Hematopoietic multipotent progenitor cell treated with erythropoietin and hydrocortisone succinate and interleukin-3 and kit ligand, for 17 days (in vitro differentiated cells): ENCODE results near the gene CHAF1A.

Experiments used
- DNase-seq: peaks from one replicate; pipeline ENCODE4 v3.0.0-alpha.2; 2015; ENCODE audit warnings: low spot score

CHAF1A gene

GRCh38 chr19:4409123-4409933 is 6.9 kb downstream of the CHAF1A start:
- DNase-seq, result no peak

- DNase-seq, result no peak
Measured at GRCh38 chr19:4413588-4413987, 11.1 kb downstream of the CHAF1A start.

GRCh38 chr19:4414144-4414799 is 11.8 kb downstream of the CHAF1A start:
- no peak for DNase-seq

- no peak for DNase-seq
Measured at GRCh38 chr19:4414800-4415321, 12.4 kb downstream of the CHAF1A start.

DNA sequence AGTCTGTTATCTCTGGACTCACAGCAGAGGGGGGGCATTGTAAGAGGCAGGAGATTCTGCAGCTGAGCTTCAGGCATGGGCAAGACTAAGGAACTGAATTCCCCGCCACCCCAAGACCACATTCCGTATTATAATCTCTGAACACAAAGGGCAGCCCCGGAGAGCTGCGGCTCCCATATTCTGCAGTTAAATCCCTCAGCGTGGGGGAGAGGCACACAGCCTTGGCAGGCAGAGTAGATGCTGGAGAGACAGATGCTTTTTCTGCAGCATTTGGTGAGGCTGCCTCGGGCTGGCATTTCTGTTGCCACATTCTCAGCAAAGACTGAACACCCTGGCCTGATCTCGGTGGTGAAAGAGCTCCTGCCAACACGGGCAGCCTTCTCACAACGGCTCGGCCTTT is 12.9 kb downstream of the CHAF1A start:
- DNase-seq, result no peak

DNA sequence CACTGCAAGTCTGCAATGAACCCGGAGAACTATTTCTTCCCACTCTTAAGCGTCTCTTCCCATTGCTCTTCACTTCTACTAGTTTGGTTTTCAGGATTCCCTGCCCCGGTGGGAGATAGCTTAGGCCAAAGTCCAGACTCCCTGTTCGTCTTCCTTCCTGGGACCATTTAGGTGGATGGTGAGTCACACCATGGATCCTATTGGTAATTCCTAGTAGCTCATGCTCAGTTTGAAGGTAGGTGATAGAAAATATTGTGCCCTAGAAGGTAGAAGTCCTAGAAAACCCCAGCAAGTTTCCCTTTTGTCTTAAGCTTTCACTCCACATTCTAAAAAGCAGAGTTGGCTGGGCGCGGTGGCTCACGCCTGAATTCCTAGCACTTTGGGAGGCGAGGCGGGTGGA is 13.8 kb downstream of the CHAF1A start:
- DNase-seq, result no peak

- no peak for DNase-seq
Measured at GRCh38 chr19:4423416-4424126, 21.1 kb downstream of the CHAF1A start.

DNA sequence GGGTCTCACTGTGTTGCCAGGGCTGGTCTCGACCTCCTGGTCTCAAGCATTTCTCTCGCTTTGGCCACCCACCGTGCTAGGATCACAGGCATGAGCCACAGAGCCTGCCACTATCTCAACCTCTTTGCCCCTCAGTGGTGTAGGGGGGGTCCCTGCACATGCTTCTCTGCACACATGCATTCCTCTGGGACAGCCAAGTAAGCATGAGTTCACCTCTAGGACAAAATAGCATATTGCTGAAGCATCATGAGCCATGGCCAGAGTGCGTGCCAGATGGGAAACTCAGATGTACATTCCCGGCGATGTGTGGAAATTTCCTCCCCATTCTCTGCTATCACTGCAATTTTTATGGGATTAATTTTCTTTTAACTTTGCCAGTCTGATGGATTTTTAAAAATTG is 23.1 kb downstream of the CHAF1A start:
- DNase-seq, result no peak

DNA sequence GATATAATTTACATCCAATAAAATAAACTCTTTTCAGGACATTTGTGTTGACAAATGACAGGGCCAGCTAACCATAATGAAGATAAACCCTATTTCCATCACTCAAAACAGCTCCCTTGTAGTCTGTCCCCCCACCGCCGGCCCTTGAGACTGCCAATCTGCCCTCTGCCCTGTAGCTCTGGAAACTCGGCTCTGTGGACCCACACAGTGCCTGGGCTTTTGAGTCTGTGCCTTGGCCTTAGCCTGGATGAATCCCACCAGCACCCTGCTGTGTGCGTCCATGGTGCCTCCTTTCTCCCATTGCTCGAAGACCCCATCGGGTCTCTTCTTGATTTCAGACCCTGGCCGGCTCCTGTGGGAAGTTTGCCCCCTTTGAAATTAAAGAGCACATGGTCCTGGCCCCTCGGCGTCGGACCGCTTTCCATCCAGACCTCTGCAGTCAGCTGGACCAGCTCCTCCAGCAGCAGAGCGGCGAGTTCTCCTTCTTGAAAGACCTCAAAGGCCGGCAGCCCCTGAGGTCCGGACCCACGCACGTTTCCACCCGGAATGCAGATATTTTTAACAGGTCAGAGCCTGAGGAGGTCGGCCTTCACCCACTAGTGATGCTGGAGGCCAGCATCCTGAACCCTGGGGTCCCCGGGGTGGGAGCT is 26.0 kb downstream of the CHAF1A start:
- DNase-seq, result no peak

DNA sequence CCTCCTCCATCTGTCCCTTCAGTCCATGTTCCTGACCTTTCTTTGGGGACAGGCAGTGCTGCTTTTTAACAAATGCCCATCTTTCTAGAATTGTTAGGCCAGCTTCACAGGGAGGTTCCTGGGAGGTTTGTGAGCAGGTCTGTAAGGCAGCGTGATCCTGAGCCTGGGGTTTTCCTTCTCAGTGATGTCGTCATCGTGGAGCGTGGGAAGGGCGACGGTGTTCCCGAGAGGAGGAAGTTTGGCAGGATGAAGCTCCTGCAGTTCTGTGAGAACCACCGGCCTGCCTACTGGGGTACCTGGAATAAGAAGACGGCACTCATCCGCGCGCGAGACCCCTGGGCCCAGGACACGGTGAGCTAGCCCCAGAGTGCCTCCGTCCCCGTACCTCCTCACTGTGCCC is 26.8 kb downstream of the CHAF1A start:
- no peak for DNase-seq

GRCh38 chr19:4429771-4430171 is 27.3 kb downstream of the CHAF1A start:
- no peak for DNase-seq

DNA sequence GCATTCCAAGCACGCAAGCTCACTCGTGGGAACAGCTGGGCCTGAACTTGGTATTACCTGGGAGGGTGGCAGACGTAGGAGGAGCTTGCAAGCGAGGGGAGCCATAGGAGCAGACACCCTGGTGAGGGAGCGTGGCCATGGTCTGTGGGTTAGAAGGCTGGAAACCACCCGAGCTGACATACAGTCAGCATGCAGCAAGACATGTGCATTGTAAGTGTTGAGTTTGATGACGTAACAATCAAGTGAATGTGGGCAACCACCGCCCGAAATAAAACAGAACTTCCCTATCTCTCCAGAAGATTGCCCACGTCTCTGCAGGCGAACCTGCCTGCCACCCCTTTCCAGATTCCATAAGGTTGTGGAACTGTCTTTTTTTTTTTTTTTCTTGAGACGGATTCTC is 28.3 kb downstream of the CHAF1A start:
- no peak for DNase-seq

- no peak for DNase-seq
Measured at GRCh38 chr19:4431296-4431695, 28.9 kb downstream of the CHAF1A start.

- DNase-seq, result no peak
Measured at GRCh38 chr19:4431808-4432674, 29.6 kb downstream of the CHAF1A start.

DNA sequence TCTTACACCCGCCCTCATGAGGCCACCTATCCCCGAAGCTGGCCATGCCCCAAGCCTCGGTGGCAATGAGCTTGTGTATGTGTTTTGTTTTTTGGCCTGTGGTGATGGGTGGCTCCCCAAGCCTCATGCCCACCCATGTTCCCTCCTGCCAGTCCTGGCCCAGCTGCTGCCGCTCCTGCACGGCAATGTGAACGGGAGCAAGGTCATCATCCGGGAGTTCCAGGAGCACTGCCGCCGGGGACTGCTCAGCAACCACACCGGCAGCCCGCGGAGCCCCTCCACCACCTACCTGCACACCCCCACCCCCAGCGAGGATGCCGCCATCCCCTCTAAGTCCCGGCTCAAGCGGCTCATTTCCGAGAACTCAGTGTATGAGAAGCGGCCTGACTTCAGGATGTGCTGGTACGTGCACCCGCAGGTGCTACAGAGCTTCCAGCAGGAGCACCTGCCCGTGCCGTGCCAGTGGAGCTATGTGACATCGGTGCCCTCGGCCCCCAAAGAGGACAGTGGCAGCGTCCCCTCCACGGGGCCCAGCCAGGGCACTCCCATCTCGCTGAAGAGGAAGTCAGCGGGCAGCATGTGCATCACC is 30.6 kb downstream of the CHAF1A start:
- DNase-seq, result no peak

GRCh38 chr19:4434391-4434790 is 32.0 kb downstream of the CHAF1A start:
- DNase-seq, result no peak

- DNase-seq, result no peak
Measured at GRCh38 chr19:4436231-4436630, 33.8 kb downstream of the CHAF1A start.

- no peak for DNase-seq
Measured at GRCh38 chr19:4437103-4437502, 34.7 kb downstream of the CHAF1A start.

DNA sequence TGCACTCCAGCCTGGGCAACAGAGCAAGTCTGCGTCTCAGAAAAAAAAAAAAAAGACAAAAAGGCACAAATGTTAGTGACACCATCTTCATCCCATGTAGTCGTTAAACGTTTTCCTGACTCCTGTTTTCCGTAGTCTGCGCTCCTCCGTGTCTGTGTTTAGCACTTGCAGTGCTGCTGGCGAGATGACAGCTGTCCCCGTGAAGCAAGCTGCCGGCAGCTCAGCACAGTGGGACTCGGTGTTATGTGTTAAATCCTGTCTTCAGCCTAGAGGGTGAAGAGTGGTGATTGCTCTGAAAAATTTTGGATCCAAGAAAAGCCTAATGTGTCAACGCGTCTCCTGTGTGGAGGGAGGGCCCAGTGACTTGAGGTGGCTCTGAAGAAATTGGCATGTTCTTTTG is 36.8 kb downstream of the CHAF1A start:
- no peak for DNase-seq

DNA sequence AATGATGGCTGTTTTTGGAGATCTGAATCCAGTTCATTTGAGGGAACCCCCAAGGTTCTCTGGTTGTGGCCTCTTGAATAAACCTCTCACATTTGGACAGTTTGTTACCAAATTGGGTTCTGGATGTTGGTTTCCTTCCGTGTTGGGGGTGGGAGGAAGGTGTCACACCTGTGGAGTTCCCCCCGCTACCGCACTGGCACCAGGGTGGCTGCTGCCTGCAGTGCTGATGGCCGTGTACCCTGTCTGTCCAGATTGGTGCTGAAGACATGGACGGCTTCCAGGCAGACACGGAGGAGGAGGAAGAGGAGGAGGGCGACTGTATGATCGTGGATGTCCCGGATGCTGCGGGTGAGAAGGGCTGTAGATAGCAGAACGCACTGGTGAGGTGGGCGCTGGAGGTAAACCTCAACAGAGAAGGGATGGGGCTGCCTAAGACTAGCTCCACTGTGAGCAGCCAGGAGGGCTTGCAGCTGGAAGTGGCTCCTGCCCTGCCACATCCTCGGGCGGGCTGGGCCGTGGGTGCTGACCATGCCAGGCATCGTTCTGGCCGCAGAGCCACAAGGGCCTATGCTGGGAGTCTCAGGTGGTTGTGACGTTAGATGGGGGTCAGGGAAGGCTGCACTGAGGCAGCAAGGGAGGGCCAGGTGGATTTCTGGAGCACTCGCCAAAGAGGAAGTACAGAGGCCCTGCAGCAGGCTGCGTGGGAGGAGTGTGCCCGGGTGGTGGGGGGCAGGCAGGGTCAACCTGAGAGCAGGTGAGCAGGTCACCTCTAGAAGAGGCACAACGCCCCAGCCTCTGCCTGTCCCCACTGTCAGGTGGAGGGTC is 39.8 kb downstream of the CHAF1A start:
- DNase-seq, result no peak
